Ovary (tissue), 3 donors: ENCODE data around the gene HOXA5.

Experiments
- POLR2A ChIP-seq: fragments of 450-650 bp; IDR thresholded peaks from one replicate; pipeline ENCODE4 v1.6.1; 2017; ENCODE audit warnings: antibody characterized with exemption, mild to moderate bottlenecking, moderate library complexity
- TF ChIP-seq, protein P1 (sequence below), 3 donors: fragments of 450-650 bp in 2 of 3; fragments of 200-600 bp in 1 of 3; IDR thresholded peaks; one replicate each; pipeline versions ENCODE4 v1.5.1 to v1.8.0; 2016 to 2022; ENCODE audit warnings: antibody characterized with exemption in 3 of 3, mild to moderate bottlenecking in 1 of 3
- donor health status: DM: no; HTN: no; CAD: no.

DNA sequence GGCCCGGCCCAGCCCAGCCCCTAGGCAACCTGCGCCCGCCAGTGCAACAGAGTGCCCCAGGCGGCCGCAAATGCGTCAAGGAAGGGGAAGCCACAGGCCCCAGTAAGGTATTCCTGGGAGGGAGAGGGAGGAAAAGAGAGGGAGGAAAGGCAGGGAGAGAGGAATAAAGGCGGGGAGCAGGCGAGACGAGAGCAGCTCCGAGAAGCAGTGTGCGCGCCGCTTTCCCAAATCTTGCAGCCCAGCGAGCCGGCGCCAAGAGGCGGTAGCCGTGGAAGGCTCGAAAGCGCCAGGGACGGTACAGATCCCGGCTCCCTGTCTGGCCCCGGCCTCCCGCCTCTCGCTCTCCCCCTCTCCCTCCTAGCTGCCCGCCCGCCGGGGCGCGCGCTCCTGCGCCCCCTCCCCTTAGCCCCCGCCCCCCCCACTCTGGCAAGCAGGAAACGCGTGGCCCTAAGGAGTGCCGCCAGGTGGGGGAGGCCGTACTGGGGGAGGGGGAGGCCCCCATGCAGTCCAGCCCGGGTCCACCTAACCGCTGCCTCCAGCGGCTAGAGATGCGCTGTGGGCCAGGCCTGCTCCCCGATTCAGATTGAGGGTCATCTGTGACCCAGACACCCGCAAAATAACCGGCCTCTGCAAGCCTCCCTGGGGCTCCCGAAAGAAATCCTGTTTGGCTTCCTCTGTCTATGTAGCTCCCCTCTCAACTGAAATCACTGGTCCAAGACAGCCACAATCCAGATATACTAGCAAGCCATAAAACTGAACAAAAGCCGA, 26.4 kb upstream of the HOXA5 start:
- no peak for TF ChIP-seq POLR2A
- TF ChIP-seq, protein P1, sequence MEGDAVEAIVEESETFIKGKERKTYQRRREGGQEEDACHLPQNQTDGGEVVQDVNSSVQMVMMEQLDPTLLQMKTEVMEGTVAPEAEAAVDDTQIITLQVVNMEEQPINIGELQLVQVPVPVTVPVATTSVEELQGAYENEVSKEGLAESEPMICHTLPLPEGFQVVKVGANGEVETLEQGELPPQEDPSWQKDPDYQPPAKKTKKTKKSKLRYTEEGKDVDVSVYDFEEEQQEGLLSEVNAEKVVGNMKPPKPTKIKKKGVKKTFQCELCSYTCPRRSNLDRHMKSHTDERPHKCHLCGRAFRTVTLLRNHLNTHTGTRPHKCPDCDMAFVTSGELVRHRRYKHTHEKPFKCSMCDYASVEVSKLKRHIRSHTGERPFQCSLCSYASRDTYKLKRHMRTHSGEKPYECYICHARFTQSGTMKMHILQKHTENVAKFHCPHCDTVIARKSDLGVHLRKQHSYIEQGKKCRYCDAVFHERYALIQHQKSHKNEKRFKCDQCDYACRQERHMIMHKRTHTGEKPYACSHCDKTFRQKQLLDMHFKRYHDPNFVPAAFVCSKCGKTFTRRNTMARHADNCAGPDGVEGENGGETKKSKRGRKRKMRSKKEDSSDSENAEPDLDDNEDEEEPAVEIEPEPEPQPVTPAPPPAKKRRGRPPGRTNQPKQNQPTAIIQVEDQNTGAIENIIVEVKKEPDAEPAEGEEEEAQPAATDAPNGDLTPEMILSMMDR (IDR thresholded peaks at IDR 0.05): no peak
